Neural cell (in vitro differentiated cells): ENCODE measurements around the gene ZNF784. TPM values are rescaled to one million over a fixed set of nuclear protein-coding genes. Genes with fewer than 3 reads are reported as not detected.

ENCODE experiments used
- H2AFZ ChIP-seq: fragments of 200-600, 300-800 bp; sonication (generic), shearing (Covaris generic); 2 replicates; pipeline ENCODE4 v1.6.0; 2014; ENCODE audit warnings: low read depth, mild to moderate bottlenecking, antibody characterized with exemption, low read length, moderate library complexity
- H3F3A ChIP-seq: fragments of 200-600 bp; shearing (Covaris generic); 2 replicates; pipeline ENCODE4 v1.6.1; 2016; ENCODE audit warnings: mild to moderate bottlenecking, moderate library complexity, mixed read lengths, antibody characterized with exemption, low read length; ENCODE audit not compliant: insufficient read depth, poor library complexity, severe bottlenecking
- H3K27ac ChIP-seq: fragments of 200-600, 300-800 bp; sonication (generic), shearing (Covaris generic); 2 replicates; pipeline ENCODE4 v1.5.1; 2014; ENCODE audit warnings: mild to moderate bottlenecking, low read length, moderate library complexity
- H3K27me3 ChIP-seq: fragments of 300-800, 200-600 bp; sonication (generic), shearing (Covaris generic); 2 replicates; pipeline ENCODE4 v1.6.0; 2014; ENCODE audit warnings: mild to moderate bottlenecking, low read depth, low read length, moderate library complexity; ENCODE audit not compliant: insufficient read depth
- H3K36me3 ChIP-seq: fragments of 300-800, 200-600 bp; sonication (generic), shearing (Covaris generic); 2 replicates; pipeline ENCODE4 v1.5.1; 2014; ENCODE audit warnings: mild to moderate bottlenecking, antibody characterized with exemption, low read length, moderate library complexity; ENCODE audit not compliant: insufficient read depth
- H3K4me2 ChIP-seq: fragments of 300-800, 200-600 bp; sonication (generic), shearing (Covaris generic); 2 replicates; pipeline ENCODE4 v1.6.0; 2014; ENCODE audit warnings: mild to moderate bottlenecking, low read length
- H3K4me3 ChIP-seq: fragments of 300-800, 200-600 bp; sonication (generic), shearing (Covaris generic); 2 replicates; pipeline ENCODE4 v1.5.1; 2014; ENCODE audit warnings: mild to moderate bottlenecking, low read length, moderate library complexity
- H3K79me2 ChIP-seq: fragments of 200-600 bp; shearing (Covaris generic); replicated peaks from 2 replicates; pipeline ENCODE4 v1.6.0; 2014; ENCODE audit warnings: mild to moderate bottlenecking, low read length, moderate library complexity; ENCODE audit not compliant: insufficient read depth
- H3K9ac ChIP-seq: fragments of 300-800, 200-600 bp; sonication (generic), shearing (Covaris generic); 2 replicates; pipeline ENCODE4 v1.6.1; 2016; ENCODE audit warnings: mild to moderate bottlenecking, low read length, mixed read lengths
- H3K9me2 ChIP-seq: fragments of 200-600 bp; shearing (Covaris generic); 2 replicates; pipeline ENCODE4 v1.6.1; 2016; ENCODE audit warnings: mild to moderate bottlenecking, low read length, mixed read lengths; ENCODE audit not compliant: insufficient read depth
- H3K9me3 ChIP-seq: fragments of 200-600, 300-800 bp; sonication (generic), shearing (Covaris generic); 2 replicates; pipeline ENCODE4 v1.6.1; 2016; ENCODE audit warnings: mild to moderate bottlenecking, mixed run types, low read length, moderate library complexity, mixed read lengths
- H4K20me1 ChIP-seq: fragments of 200-600 bp; shearing (Covaris generic); 2 replicates; pipeline ENCODE4 v1.6.1; 2016; ENCODE audit warnings: mild to moderate bottlenecking, mixed run types; ENCODE audit not compliant: insufficient read depth
- CTCF ChIP-seq: fragments of 450-650 bp; IDR thresholded peaks from 2 replicates; pipeline ENCODE4 v1.5.1; 2014; ENCODE audit warnings: antibody characterized with exemption, mild to moderate bottlenecking, moderate library complexity; ENCODE audit not compliant: poor library complexity, severe bottlenecking
- EP300 ChIP-seq: fragments of 450-650 bp; conservative IDR thresholded peaks from 2 replicates; pipeline ENCODE4 v1.6.1; 2014; ENCODE audit warnings: antibody characterized with exemption, mild to moderate bottlenecking, moderate library complexity; ENCODE audit not compliant: poor library complexity, severe bottlenecking
- EZH2 ChIP-seq: fragments of 200-600, 300-800 bp; shearing (Covaris generic), sonication (generic); IDR thresholded peaks from 2 replicates; pipeline ENCODE4 v1.6.1; 2014; ENCODE audit warnings: antibody characterized with exemption, low read length, borderline replicate concordance, mild to moderate bottlenecking; ENCODE audit not compliant: insufficient read depth, poor library complexity, severe bottlenecking
- MXI1 ChIP-seq: fragments of 450-650 bp; conservative IDR thresholded peaks from 2 replicates; pipeline ENCODE4 v1.6.1; 2014; ENCODE audit warnings: antibody characterized with exemption, mild to moderate bottlenecking; ENCODE audit not compliant: poor library complexity, severe bottlenecking
- POLR2AphosphoS5 ChIP-seq: IDR thresholded peaks from 2 replicates; pipeline ENCODE4 v1.6.1; 2012
- REST ChIP-seq: IDR thresholded peaks from 2 replicates; pipeline ENCODE4 v1.6.1; 2012; ENCODE audit warnings: borderline replicate concordance
- SMC3 ChIP-seq: fragments of 450-650 bp; conservative IDR thresholded peaks from 2 replicates; pipeline ENCODE4 v1.6.1; 2014; ENCODE audit warnings: antibody characterized with exemption, mild to moderate bottlenecking, moderate library complexity; ENCODE audit not compliant: poor library complexity
- TAF1 ChIP-seq: IDR thresholded peaks from 2 replicates; pipeline ENCODE4 v1.6.1; 2012; ENCODE audit warnings: low read depth
- polyA plus RNA-seq: library from polyadenylated mRNA; depleted of rRNA; stranded (reverse); fragments of >200 nt; gene quantifications from 2 replicates; pipeline ENCODE4 v1.2.3, GENCODE V29; 2014

The ZNF784 gene
- polyA plus RNA-seq, 1 donor from 2014 or later: 10.3 TPM

GRCh38 chr19:55623561-55623960 is 805 bp downstream of the ZNF784 start:
- no peaks in the 10 kb centered on the region for H4K20me1 ChIP-seq
- H3K27ac ChIP-seq: peak overlapping the region; percentile 17
- H3K4me3 ChIP-seq: peak overlapping the region; percentile 73

GRCh38 chr19:55623130-55623529 is 1.2 kb downstream of the ZNF784 start:
- Histone ChIP-seq H3K9ac (no peak overlapping the region), H3K27me3 (no peaks in the 10 kb centered on the region), H3K9me2 (no peaks in the 10 kb centered on the region), H3K36me3 (no peaks in the 10 kb centered on the region), H4K20me1 (no peaks in the 10 kb centered on the region), H3K79me2 (peaks cover 8% of the 10 kb centered on the region), H3K27ac (no peak overlapping the region), H3K9me3 (no peaks in the 10 kb centered on the region), H3K4me2 (no peak overlapping the region), H3K4me3 (no peak overlapping the region), H3F3A (no peaks in the 10 kb centered on the region), H2AFZ (no peak overlapping the region)
- TF ChIP-seq POLR2AphosphoS5 (no peak), SMC3 (no peak), EP300 (no peak), TAF1 (no peak), REST (no peak), MXI1 (no peak)

More at GRCh38 chr19:55623561-55623960, 805 bp downstream of the ZNF784 start:
- Histone ChIP-seq H3K27me3 (no peaks in the 10 kb centered on the region), H2AFZ (no peak overlapping the region), H3K9me3 (no peaks in the 10 kb centered on the region), H3K9me2 (no peaks in the 10 kb centered on the region), H3F3A (no peaks in the 10 kb centered on the region), H3K4me2 (no peak overlapping the region), H3K9ac (peak overlapping the region; percentile 87), H3K79me2 (peaks cover 8% of the 10 kb centered on the region), H3K36me3 (no peaks in the 10 kb centered on the region)
- no peak for TF ChIP-seq TAF1
- no peak for TF ChIP-seq EZH2
- no peak for TF ChIP-seq MXI1
- TF ChIP-seq CTCF: no peak
- no peak for TF ChIP-seq POLR2AphosphoS5
- TF ChIP-seq EP300: no peak
- no peak for TF ChIP-seq REST
